GM21576 (cell line): ENCODE data around the gene ZIK1.
A peak's percentile ranks its signal among the peaks of the same experiment; 100 is the strongest.

Source experiments
- ATAC-seq: cut with Tn5 transposase; IDR thresholded peaks from one replicate; pipeline ENCODE4 v1.9.1; 2021; ENCODE audit warnings: mild to moderate bottlenecking, moderate library complexity; ENCODE audit not compliant: unreplicated experiment

Gene ZIK1

DNA sequence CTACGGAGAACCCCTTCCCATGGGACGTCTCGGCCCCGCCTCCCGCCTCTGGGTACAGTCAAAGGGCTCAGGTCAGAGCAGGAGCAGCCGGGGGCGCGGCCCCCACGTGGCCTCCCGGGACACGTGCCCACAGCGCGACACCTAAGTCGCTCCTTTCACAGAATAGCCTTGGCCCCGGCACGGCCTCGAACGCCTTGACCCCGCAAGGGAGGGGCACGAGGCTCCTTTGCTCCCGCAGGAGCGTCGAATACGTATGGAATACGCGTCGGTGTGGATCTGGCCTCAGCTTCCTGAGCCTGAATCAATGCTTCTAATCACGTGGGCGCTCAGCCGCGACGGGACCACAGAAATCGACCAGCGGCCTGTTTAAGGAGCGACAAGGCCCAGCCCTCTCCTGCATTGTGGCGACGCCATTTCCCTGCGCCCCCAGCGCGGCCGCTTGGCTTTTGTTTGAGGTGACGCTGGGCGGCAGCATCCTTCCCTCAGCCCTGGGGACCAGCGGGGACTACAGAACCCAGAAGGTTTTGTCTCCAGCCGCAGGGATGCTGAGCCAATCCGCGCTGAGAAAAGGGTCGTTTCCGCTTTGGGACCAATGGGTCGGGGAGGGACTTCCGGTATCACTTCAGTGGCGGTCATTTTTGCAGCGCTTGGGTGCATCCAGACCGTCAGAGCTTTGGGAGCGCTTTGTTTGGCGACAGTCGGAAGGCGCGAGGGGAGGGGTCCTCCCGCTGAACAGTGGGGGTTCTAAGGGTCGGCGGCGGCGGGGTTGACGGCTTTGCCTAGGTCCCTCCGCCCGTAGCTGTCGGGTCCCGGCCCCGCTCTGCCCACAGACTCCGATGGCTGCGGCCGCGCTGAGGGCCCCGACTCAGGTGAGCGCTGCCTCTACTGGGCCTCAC is at the start of gene ZIK1:
ZIK1 (plus strand) TSS at position 625 of the 896 bp plus-strand sequence; CDS start at position 837, 212 bp downstream.
- ATAC-seq = peak; percentile 80

- ATAC-seq = no peak
Measured at GRCh38 chr19:57537953-57538547, 45.9 kb upstream of the ZIK1 start.

DNA sequence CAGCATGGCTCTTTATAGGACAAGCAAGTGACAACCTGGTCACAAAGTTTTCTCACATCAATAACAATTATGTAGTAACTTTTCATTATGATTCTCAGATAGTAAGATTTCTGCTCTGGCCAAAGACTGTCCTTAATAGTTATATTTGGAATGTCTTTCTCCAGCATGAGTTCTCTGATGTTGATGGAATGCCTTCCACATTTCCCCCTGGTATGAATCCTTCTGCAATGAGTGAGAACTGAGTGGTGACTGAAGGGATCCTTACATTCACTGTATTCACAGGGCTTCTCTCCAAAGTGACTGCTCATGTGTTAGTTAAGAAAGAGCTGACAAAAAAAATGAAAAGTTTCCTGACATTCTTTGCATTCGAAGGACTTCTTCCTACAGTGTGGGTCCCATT is 37.4 kb upstream of the ZIK1 start:
- ATAC-seq = no peak

DNA sequence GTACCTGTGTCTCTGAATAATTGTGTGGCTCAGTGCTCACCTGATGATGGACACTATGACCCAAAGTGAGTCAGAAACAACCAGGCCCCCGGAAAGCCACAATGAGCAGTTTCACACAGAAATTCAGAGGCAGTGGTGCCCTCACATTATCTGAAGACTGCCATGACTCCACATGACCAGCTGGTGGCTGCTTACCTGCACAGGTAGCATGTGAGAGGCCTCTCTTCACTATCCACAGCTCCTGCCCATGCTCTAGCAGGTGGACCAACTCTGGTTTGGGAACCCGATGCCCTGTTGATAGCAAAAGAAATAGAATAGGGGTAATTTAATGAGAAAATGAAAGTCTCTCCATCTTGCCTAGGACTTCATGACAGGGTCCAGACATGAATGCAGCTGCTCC is 31.5 kb upstream of the ZIK1 start:
- no peak for ATAC-seq

DNA sequence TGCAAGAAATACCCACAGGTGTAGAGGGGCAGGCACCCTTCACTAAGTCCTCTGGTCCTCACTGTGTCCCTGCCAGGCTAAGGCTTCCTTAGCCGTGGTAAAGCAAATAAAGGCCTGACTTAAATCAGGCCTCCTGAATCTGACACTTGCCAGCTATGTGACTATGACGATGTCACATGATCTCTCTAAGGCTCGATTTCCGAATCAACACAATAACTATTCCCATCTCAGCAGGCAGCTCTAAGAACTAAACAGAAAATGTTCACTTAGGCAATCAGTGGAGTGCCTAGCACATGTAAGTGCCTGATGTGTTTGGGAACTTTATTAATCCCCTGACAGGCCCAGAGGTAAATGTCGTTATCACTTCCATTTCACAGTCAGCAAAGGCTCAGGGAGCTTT is 26.3 kb upstream of the ZIK1 start:
- no peak for ATAC-seq

GRCh38 chr19:57558525-57558924 is 25.4 kb upstream of the ZIK1 start:
- ATAC-seq = no peak

- ATAC-seq = no peak
Measured at GRCh38 chr19:57559008-57559403, 24.9 kb upstream of the ZIK1 start.

DNA sequence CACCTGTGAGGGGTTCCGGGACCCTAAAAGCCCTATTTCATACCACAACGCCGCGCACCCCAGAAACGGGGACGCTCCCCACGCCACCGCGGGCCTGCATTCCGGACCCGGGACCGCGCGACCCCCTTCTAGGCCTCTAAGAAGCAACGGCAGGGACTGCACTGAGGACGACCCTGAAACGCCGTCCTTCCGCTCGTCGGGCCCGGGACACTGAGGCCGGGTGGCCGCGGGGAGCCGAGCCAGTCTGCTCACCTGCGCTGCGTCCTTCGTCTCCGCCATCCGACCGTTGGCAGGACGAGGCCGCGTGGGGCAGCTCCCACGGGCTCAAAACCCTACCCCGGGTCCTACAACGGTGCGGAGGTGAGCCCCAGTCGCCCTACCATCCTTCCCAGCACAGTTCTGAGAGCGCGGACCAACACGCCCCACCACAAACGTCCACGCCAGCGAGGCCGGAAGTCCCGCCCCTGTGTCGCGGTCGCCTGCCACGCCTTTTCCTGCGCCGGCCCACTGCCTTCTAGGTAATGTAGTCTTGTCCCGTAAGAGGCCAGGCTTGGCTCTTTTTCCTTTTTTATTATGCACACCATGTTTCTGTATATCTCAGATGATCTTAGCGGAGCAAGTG is 24.4 kb upstream of the ZIK1 start, which contains the start of gene ZNF550:
ZNF550 (minus strand) TSS at position 460 of the 622 bp plus-strand sequence; CDS start at position 279, 181 bp downstream.
- peak; percentile 95 for ATAC-seq

DNA sequence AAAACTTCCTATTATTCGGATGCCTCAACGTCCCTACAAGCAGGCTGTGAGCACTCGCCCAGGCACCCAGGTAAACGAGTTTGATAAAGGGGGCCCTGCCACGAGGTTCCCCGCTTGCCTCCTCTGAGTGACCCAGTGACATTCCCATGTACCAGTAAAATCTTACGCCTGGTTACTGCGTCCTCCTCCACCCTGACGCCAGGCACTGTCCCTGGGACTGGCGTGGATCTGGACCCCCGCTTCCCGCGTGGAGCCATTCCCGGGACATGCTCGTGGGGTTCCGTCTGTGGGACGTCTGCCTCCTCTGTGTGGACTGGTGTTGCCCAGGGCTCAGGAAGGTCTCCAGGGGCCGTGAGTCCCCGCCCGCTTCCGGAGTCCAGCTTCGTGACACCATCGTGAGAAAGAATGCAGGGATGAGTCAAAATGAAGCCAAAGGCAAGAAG is 23.9 kb upstream of the ZIK1 start:
- no peak for ATAC-seq

DNA sequence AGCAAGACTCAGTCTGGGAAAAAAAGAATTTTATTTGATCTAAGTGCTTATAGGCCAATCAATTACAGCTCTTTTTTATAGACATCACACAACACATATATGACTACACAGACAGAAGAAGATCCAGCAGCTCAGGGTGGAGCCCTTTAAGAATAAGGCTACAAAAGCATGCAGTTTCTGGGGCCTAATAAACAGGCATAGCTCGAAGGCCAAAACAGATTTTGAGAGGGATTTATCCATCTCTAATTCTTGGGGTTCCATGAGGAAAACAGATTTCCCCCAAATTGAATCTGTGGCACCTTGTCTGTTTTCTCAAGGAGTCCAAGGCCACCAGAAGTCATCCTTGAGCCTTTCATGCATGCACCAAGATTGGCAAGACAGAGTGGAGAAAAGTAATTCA is 20.4 kb upstream of the ZIK1 start:
- ATAC-seq = no peak

DNA sequence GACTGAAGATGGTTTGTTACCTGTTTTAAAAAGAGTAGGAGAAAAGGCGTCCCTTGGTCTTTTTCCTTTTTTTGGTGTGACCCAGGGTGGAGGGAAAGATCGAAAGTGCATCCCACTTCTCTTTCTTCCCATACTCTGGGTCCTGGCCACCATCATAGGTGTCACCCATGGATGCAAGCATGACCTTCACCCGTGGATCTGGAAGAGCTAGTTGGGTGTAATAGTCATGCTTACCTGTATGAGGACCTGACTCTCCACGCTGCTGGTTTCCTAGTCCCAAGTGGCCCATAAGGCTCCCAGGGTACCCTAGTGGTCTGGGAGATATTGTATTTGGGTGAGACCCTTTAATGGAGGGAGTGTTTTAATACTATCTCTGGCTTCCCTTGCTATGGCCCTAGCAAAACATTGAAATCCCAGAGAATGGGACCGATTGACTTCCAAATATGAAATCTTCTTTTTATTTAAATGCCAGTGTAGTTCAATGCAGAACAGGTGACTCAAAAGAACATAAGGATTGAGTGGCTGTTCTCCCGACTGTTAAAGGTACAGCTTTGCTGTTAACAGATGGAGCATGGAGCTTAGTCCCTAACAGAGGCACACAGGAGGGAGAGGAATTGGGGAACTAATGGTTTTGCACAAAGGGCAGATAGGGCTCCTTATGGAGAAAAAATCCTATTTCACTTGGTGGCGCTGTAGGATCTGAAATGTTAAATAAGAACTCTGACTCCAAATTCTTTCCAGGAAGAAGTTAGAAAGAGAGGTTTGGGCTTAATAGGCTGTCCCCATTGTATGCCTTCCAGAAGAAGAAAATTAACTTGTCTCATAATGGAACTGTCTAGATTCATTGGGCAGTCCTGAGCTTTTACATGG is 17.3 kb upstream of the ZIK1 start:
- no peak for ATAC-seq

DNA sequence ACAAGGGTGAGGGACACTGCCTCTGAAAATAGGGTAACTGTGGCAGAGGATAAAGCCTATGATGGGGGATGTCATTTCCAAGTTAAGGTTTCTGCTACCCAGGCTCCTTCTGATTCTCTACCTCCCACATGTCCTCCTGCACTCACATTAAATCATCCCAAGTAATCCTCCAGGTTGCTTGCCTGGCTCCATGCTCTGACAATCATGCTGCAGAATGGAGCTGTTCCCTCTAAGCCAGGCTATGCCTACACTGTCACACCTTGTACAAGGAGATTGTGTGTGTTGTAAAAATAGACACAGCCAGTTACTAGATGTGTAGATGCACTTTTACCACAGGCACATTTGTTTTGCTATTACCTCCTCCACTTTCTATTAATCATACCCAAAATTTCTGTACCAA is 13.2 kb upstream of the ZIK1 start:
- no peak for ATAC-seq

GRCh38 chr19:57572415-57572947 is 11.5 kb upstream of the ZIK1 start:
- no peak for ATAC-seq

DNA sequence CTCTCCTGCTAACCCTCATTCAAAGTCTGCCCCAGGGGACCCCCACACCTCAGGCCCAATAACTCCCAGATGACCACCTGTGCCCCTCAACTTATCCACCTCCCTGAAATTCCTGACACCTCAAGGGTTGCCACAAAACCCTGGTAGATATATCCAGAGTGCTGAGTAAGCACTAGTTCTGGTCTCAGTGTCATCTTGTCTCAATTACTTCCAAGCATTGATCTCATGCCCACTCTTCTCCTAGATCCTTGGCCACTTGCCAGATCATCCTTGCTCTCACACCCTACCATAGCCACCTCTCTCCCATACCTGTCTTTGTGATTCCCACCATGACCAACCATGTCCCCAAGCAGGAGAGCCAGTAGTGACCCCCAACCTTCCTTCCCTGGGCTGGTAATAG is 7.3 kb upstream of the ZIK1 start:
- no peak for ATAC-seq

- ATAC-seq = peak; percentile 88
Measured at GRCh38 chr19:57578487-57579205, 5.3 kb upstream of the ZIK1 start, which contains the start of gene ZNF416. ZNF416 (minus strand) TSS chr19:57578911; CDS start chr19:57578704, 207 bp downstream.

GRCh38 chr19:57583104-57583520 is 833 bp upstream of the ZIK1 start:
- no peak for ATAC-seq

DNA sequence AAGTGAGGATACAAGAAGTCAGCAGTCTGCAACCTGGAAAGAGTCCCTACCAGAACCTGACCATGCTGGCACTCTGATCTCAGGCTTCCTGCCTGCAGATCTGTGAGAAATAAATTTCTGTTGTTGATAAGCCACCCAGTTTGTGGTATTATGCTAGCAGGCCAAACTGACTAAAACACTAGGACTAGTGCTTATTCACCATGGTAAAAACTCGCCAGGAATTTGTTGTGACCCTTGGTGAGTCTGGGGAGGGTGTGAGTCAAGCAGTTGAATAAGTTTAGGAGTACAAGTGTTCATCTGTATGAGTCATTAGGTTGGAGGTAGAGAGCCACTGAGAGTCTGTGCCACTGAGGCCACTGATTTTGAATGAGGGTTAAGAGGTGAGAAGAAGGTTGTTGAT is 3.6 kb downstream of the ZIK1 start:
- ATAC-seq = no peak

GRCh38 chr19:57599377-57599760 is 15.4 kb downstream of the ZIK1 start:
- ATAC-seq = no peak

DNA sequence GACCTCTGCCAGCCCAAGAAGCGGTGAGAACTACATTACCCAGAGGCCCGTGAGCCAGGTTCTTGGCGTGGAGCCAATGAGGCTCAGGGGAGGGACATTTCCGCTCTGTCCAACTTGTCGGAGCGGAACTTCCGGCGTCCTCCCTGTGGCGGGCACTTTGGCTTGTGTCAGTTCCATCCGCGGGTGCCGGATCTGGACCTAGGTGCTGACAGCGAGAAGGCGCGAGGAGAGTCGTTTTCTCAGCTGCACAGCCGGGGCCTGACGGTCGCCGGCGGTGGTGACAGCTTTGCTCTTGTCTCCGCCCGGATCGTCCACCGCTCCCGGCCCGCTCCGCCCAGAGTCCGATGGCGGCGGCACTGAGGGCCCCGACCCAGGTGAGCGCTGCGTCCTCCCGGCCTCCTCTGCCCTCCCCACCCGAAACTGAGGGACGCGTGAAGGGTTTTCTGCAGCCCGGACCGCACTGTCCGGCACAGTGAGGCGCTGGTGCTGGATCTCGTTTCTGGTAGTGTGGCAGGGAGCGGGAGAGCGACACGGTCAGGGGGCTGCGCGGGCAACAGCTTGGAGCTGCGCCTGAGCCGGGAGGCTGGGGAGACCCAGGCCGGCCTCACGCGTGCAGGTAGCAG is 15.9 kb downstream of the ZIK1 start, which contains the start of gene ZNF530:
ZNF530 (plus strand) TSS at position 125 of the 623 bp plus-strand sequence. CDS start 4,461 bp downstream, outside the sequence.
- ATAC-seq = peak; percentile 90
